OCI-LY7 (cell line): Measurements from ENCODE around the gene SLC25A25. TPM values are rescaled to one million over a fixed set of nuclear protein-coding genes. Genes with fewer than 3 reads are reported as not detected.

Experiments
- BruUV-seq: library from RNA; stranded (reverse); fragments of 400-500 nt; replicated peaks from 2 replicates; lab custom pipeline; 2021; lab: Mats Ljungman, UMichigan
- CTCF ChIA-PET: fragments of 300-600 bp; sonication (Branson Sonifier 250); formaldehyde crosslinking; loops from one replicate; lab custom pipeline; 2022; ENCODE audit warnings: antibody characterized with exemption; ENCODE audit not compliant: unreplicated experiment; lab: Charles Lee
- POLR2A ChIA-PET: fragments of 300-600 bp; sonication (Branson Sonifier 250); formaldehyde crosslinking; loops from one replicate; lab custom pipeline; 2022; ENCODE audit warnings: antibody characterized with exemption; lab: Charles Lee
- DNase-seq: peaks from one replicate; pipeline ENCODE4 v3.0.0-alpha.2; 2015; ENCODE audit warnings: low spot score
- H2AFZ ChIP-seq: fragments of 200-600 bp; sonication (generic), shearing (Covaris generic); 2 replicates; pipeline ENCODE4 v1.6.1; 2014; ENCODE audit warnings: mild to moderate bottlenecking, antibody characterized with exemption, low read length, moderate library complexity
- H3K27ac ChIP-seq: fragments of 200-600 bp; sonication (generic); 2 replicates; pipeline ENCODE4 v1.5.1; 2014; ENCODE audit warnings: mixed run types, low read depth, mild to moderate bottlenecking, moderate library complexity, low read length, inconsistent platforms; ENCODE audit not compliant: poor library complexity, severe bottlenecking
- H3K36me3 ChIP-seq: fragments of 200-600 bp; sonication (generic); 2 replicates; pipeline ENCODE4 v1.6.1; 2014; ENCODE audit warnings: mild to moderate bottlenecking, antibody characterized with exemption, low read length, moderate library complexity, mixed read lengths; ENCODE audit not compliant: insufficient read depth
- H3K4me1 ChIP-seq: fragments of 200-600 bp; sonication (generic); 2 replicates; pipeline ENCODE4 v1.5.1; 2014; ENCODE audit warnings: mild to moderate bottlenecking, low read length; ENCODE audit not compliant: insufficient read depth, poor library complexity, severe bottlenecking
- H3K4me2 ChIP-seq: fragments of 200-600 bp; sonication (generic); 2 replicates; pipeline ENCODE4 v1.6.1; 2014; ENCODE audit warnings: mild to moderate bottlenecking, low read length
- H3K4me3 ChIP-seq: fragments of 200-600 bp; sonication (generic); 2 replicates; pipeline ENCODE4 v1.5.1; 2014; ENCODE audit warnings: mild to moderate bottlenecking, low read depth, low read length; ENCODE audit not compliant: poor library complexity, severe bottlenecking
- H3K79me2 ChIP-seq: fragments of 200-600 bp; sonication (generic); 2 replicates; pipeline ENCODE4 v1.6.1; 2016; ENCODE audit warnings: low read depth, mild to moderate bottlenecking, low read length, moderate library complexity, mixed read lengths; ENCODE audit not compliant: insufficient read depth
- H3K9me2 ChIP-seq: fragments of 200-600 bp; sonication (generic); 2 replicates; pipeline ENCODE4 v1.6.1; 2016; ENCODE audit warnings: mild to moderate bottlenecking, low read length, mixed read lengths; ENCODE audit not compliant: insufficient read depth
- H3K9me3 ChIP-seq: fragments of 200-600 bp; sonication (generic); 2 replicates; pipeline ENCODE4 v1.6.1; 2014; ENCODE audit warnings: mild to moderate bottlenecking, mixed run types, low read length, mixed read lengths
- H4K20me1 ChIP-seq: fragments of 200-600 bp; sonication (generic); 2 replicates; pipeline ENCODE4 v1.6.1; 2014; ENCODE audit warnings: mild to moderate bottlenecking, antibody characterized with exemption, low read length, moderate library complexity, mixed read lengths; ENCODE audit not compliant: insufficient read depth
- CTCF ChIP-seq: fragments of 200-600 bp; sonication (generic); conservative IDR thresholded peaks from 2 replicates; pipeline ENCODE4 v1.5.1; 2014; ENCODE audit warnings: mild to moderate bottlenecking, antibody characterized with exemption, low read length, moderate library complexity, mixed read lengths
- EZH2phosphoT487 ChIP-seq: fragments of 200-600 bp; sonication (generic); IDR thresholded peaks from 2 replicates; pipeline ENCODE4 v1.6.1; 2018; ENCODE audit warnings: low read depth, borderline replicate concordance, mild to moderate bottlenecking, mixed run types, antibody characterized with exemption, low read length, moderate library complexity, mixed read lengths
- intact Hi-C: fragments of 100-400 bp; cut with micrococcal nuclease; formaldehyde crosslinking; loops from one replicate; pipeline ENCODE4 v1.10.0; 2022; ENCODE audit not compliant: unreplicated experiment
- total RNA-seq, 2 experiments: library from RNA; depleted of rRNA in 1 of 2; stranded (reverse); fragments of >200 nt in 1 of 2; shearing (Covaris generic) in 1 of 2; gene quantifications; 2 replicates each; pipeline ENCODE4 v1.2.3, GENCODE V29; 2014 to 2022

The SLC25A25 gene
- total RNA-seq, 2 experiments from 2014 or later: 17.6 to 21.4 TPM

- peak overlapping the region; percentile 61 for H3K4me3 ChIP-seq
- no TSS peak for BruUV-seq
These were observed 5.3 kb downstream of the SLC25A25 start for GRCh38 chr9:128073253-128073886.

GRCh38 chr9:128077847-128078503, 9.9 kb downstream of the SLC25A25 start:
- Histone ChIP-seq H3K9me3 (no peaks in the 10 kb centered on the region), H3K79me2 (peaks cover 83% of the 10 kb centered on the region), H3K4me1 (peaks cover 31% of the 10 kb centered on the region), H3K4me2 (no peak overlapping the region), H3K9me2 (no peaks in the 10 kb centered on the region), H3K36me3 (peaks cover 58% of the 10 kb centered on the region), H2AFZ (no peak overlapping the region), H4K20me1 (no peaks in the 10 kb centered on the region), H3K27ac (no peak overlapping the region), H3K4me3 (no peak overlapping the region)
- POLR2A ChIA-PET: interaction anchor here (1.4 kb wide), 1 partner anchor 9 kb away, joined by 4 read pairs; no protein-coding TSS in a partner anchor
- DNase-seq: no peak
- intact Hi-C loops: no loop called here
- CTCF ChIA-PET: no interaction called here
- no TSS peak for BruUV-seq
- TF ChIP-seq CTCF: no peak
- TF ChIP-seq EZH2phosphoT487: no peak

More at GRCh38 chr9:128073253-128073886, 5.3 kb downstream of the SLC25A25 start:
- H3K9me3 ChIP-seq: no peaks in the 10 kb centered on the region
- H4K20me1 ChIP-seq: no peaks in the 10 kb centered on the region
- intact Hi-C loops: no loop called here
- ChIA-PET CTCF (no interaction called here), POLR2A (interaction anchor here (0.7 kb wide), 2 partner anchors 47 to 101 kb away, joined by 3 to 4 read pairs; no protein-coding TSS in a partner anchor)
- peak overlapping the region; percentile 97 for H3K27ac ChIP-seq
- peaks cover 96% of the 10 kb centered on the region for H3K79me2 ChIP-seq
- no peaks in the 10 kb centered on the region for H3K9me2 ChIP-seq
- no peak for TF ChIP-seq EZH2phosphoT487
- no peak for TF ChIP-seq CTCF
- H3K4me2 ChIP-seq: peak overlapping the region; percentile 85
- H3K36me3 ChIP-seq: peaks cover 43% of the 10 kb centered on the region
- no peak for DNase-seq
- peaks cover 46% of the 10 kb centered on the region for H3K4me1 ChIP-seq
- H2AFZ ChIP-seq: no peak overlapping the region; the same call in 1 of the 2 replicates
